Mesothelial cell of epicardium (in vitro differentiated cells): Measurements from ENCODE around the gene NBL1. TPM values are rescaled to one million over a fixed set of nuclear protein-coding genes. Genes with fewer than 3 reads are reported as not detected.

Source experiments
- DNase-seq, 2 experiments: peaks; one replicate each; pipeline ENCODE4 v3.0.0; 2021; ENCODE audit warnings: low spot score in 2 of 2; ENCODE audit not compliant: unreplicated experiment in 2 of 2
- H3K27ac Mint-ChIP-seq: 2 replicates; pipeline ENCODE4 v1.8.0; 2021; ENCODE audit warnings: mixed read lengths
- H3K27me3 Mint-ChIP-seq: 2 replicates; pipeline ENCODE4 v1.8.0; 2021; ENCODE audit warnings: low read depth, mixed read lengths
- H3K36me3 Mint-ChIP-seq: 2 replicates; pipeline ENCODE4 v1.8.0; 2021; ENCODE audit warnings: mixed read lengths
- H3K4me1 Mint-ChIP-seq: 2 replicates; pipeline ENCODE4 v1.8.0; 2021; ENCODE audit warnings: mixed read lengths
- H3K4me3 Mint-ChIP-seq: 2 replicates; pipeline ENCODE4 v1.8.0; 2021; ENCODE audit warnings: mild to moderate bottlenecking, moderate library complexity, mixed read lengths
- H3K9me3 Mint-ChIP-seq: 2 replicates; pipeline ENCODE4 v1.8.0; 2021; ENCODE audit warnings: mixed read lengths
- total RNA-seq: library from RNA; stranded (reverse); gene quantifications from 3 replicates; pipeline ENCODE4 v1.2.1, GENCODE V29; 2021
- TF ChIP-seq, protein P1 (sequence below): fragments of 200-600 bp; sonication (generic); IDR thresholded peaks from one replicate; pipeline ENCODE4 v1.5.0; 2021; ENCODE audit warnings: antibody characterized with exemption; ENCODE audit not compliant: unreplicated experiment

NBL1 gene
- total RNA-seq, 1 donor from 2014 or later: 22.9 TPM

DNA sequence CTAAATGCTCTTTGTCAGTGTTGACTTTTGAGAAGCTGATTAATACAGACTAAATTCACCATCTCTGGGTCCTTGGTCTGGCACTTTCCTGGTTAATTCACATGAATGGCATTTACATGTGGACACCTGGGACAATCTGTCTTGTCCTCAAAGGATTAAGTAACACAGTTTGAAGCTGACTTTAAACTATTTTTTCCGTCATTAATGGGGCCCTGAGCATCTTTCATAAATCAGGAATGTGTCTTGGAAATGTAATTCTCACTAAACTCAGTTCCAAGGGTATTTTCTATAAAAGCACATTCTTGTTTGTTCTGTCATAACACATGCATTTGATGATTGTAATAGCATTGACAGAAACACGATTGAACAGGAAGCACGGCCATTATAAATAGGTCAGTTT lies 26.7 kb upstream of the NBL1 start:
- Mint-ChIP-seq H3K27me3 (no peaks in the 10 kb centered on the region), H3K27ac (no peak overlapping the region), H3K9me3 (no peaks in the 10 kb centered on the region), H3K36me3 (no peaks in the 10 kb centered on the region), H3K4me3 (no peak overlapping the region), H3K4me1 (peaks cover 13% of the 10 kb centered on the region)
- TF ChIP-seq, protein P1, sequence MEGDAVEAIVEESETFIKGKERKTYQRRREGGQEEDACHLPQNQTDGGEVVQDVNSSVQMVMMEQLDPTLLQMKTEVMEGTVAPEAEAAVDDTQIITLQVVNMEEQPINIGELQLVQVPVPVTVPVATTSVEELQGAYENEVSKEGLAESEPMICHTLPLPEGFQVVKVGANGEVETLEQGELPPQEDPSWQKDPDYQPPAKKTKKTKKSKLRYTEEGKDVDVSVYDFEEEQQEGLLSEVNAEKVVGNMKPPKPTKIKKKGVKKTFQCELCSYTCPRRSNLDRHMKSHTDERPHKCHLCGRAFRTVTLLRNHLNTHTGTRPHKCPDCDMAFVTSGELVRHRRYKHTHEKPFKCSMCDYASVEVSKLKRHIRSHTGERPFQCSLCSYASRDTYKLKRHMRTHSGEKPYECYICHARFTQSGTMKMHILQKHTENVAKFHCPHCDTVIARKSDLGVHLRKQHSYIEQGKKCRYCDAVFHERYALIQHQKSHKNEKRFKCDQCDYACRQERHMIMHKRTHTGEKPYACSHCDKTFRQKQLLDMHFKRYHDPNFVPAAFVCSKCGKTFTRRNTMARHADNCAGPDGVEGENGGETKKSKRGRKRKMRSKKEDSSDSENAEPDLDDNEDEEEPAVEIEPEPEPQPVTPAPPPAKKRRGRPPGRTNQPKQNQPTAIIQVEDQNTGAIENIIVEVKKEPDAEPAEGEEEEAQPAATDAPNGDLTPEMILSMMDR: no peak
- DNase-seq: no peak

DNA sequence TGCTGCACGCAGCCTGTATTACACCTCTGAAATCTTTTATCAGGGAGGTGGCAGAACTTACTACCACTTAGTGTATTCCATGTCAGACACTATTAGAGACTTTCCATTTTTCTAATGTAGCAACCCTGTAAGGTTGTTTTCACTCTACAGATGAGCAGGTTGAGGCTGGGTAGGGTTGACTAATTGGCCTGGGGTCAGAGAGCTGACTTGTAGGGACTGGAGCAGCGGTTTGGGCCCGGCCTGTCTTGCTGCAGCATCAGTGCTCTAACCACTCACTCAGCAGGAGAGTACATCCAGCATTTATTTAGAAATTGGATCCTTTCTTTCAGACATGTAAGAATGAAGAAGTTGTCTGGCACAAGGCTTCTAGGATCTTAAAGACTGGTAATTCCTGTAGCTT lies 25.7 kb upstream of the NBL1 start:
- no peak for DNase-seq
- H3K9me3 Mint-ChIP-seq: no peaks in the 10 kb centered on the region
- no peak overlapping the region for H3K4me3 Mint-ChIP-seq
- H3K27ac Mint-ChIP-seq: no peak overlapping the region
- peaks cover 3% of the 10 kb centered on the region for H3K36me3 Mint-ChIP-seq
- TF ChIP-seq, protein P1: no peak
- H3K27me3 Mint-ChIP-seq: no peaks in the 10 kb centered on the region
- peaks cover 13% of the 10 kb centered on the region for H3K4me1 Mint-ChIP-seq

GRCh38 chr1:19619697-19620384 lies 24.3 kb upstream of the NBL1 start:
- no peaks in the 10 kb centered on the region for H3K9me3 Mint-ChIP-seq
- H3K4me3 Mint-ChIP-seq: no peak overlapping the region
- TF ChIP-seq, protein P1: no peak
- H3K27ac Mint-ChIP-seq: no peak overlapping the region
- no peak for DNase-seq
- H3K27me3 Mint-ChIP-seq: no peaks in the 10 kb centered on the region
- H3K4me1 Mint-ChIP-seq: peaks cover 13% of the 10 kb centered on the region
- peaks cover 10% of the 10 kb centered on the region for H3K36me3 Mint-ChIP-seq

- Mint-ChIP-seq H3K4me1 (peaks cover 13% of the 10 kb centered on the region), H3K27me3 (no peaks in the 10 kb centered on the region), H3K4me3 (no peak overlapping the region), H3K36me3 (peaks cover 10% of the 10 kb centered on the region), H3K9me3 (no peaks in the 10 kb centered on the region), H3K27ac (no peak overlapping the region)
- no peak for DNase-seq
- TF ChIP-seq, protein P1: no peak
Measured at GRCh38 chr1:19620786-19621185, 23.3 kb upstream of the NBL1 start.

- TF ChIP-seq, protein P1: no peak
- Mint-ChIP-seq H3K27ac (no peak overlapping the region), H3K4me1 (peaks cover 13% of the 10 kb centered on the region), H3K27me3 (no peaks in the 10 kb centered on the region), H3K4me3 (no peak overlapping the region), H3K9me3 (no peaks in the 10 kb centered on the region), H3K36me3 (peaks cover 13% of the 10 kb centered on the region)
- no peak for DNase-seq
Measured at GRCh38 chr1:19621274-19621950, 22.7 kb upstream of the NBL1 start.
